Daoy (cell line): Measurements from ENCODE around the gene CIPC. TPM values are rescaled to one million over a fixed set of nuclear protein-coding genes. Genes with fewer than 3 reads are reported as not detected.

Source experiments
- DNase-seq: peaks from one replicate; pipeline ENCODE4 v3.0.0-alpha.2; 2015; ENCODE audit warnings: low read depth
- total RNA-seq: library from RNA; depleted of rRNA; stranded (reverse); fragments of >200 nt; shearing (Covaris generic); gene quantifications from 2 replicates; pipeline ENCODE4 v1.2.3, GENCODE V29; 2014; rRNA removed

CIPC gene
- total RNA-seq, 1 experiment from 2014 or later = 12.7 TPM

DNA sequence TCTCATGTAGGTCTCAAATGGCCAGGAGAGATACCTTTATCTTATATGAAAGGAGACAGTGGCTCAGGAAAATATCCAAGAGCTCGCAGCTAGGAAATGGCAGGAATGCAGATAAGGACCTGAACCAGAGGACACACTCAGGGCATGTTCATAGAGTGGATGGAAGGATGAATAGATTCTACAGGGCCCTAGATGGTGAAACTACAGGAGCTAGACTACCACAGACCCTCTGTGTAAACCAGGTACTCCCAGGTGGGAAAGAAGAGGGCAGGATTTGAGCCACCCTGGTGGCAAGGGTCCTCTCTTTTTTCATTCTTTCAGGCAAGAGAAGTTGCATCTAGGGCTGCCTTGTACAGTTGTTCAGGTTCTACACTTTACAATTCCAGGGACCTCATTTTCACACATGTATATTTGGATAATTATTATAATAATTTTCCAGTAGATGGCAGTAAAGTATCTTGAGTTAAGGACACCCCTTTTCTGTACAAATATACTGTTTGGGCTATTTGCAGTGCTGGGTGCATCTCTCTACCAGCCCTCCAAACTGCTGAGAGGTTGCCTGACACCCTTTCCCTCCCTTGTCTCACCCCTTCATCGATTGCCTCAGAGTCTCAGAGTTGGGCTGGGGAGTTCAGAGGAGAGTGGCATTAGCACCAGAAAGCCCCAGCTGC is 54.0 kb downstream of the CIPC start:
- DNase-seq = no peak

DNA sequence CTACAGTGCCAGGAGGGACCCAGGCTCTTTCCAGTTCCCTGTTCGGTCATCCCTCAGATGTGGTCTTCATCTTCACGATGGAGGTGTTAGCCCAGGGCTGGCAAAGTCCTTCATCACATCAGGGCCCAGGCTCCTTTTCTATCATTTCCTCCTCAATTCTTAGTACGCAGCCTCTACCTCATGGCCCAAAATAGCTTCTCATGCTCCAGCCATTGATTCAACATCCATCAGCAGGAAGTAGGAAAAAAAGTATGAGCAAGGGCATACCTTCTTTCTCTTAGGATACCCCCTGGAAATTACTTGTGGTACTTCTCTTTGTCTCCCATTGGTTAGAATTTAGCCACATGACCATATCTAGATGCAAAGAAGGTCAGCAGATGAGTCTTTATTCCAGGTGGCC is 55.7 kb downstream of the CIPC start:
- no peak for DNase-seq

DNA sequence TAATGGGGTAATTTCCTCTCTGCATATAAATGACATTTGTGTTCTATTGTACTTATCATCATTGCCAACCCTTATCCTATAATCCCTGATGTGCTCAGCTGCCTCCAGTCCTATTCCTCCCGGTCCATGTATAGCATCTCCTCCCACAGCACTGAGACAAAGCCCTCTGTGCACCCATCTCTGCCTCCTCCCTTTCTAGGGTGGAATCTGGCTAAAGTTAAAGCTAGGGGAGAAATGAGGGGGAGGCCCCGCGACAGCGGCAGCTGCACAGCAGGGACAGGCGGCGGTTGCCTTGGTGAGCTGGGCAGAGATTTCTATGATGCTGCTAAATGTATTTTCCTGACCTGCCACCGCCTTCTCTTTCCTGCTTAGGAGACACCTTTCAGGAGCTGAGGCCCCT is 56.4 kb downstream of the CIPC start:
- no peak for DNase-seq

DNA sequence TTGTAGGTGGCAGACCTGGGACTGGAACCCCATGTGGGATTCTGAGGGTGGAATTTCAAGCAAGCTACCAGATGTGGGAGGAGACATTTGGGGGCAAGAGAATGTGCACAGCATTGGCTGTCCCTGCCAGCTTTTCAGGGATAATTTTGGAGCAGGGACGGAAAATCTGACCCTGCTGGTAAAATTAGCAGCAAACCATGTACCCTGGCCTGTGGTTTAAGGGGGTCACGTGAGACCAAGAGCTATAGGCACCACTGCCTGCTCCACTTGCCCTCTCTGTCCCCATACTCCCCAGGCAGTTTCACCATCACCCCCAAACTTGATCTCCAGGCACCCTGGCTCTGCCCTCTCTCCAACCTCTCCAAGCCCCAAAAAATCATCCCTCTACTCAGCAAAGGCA is 57.0 kb downstream of the CIPC start:
- no peak for DNase-seq

DNA sequence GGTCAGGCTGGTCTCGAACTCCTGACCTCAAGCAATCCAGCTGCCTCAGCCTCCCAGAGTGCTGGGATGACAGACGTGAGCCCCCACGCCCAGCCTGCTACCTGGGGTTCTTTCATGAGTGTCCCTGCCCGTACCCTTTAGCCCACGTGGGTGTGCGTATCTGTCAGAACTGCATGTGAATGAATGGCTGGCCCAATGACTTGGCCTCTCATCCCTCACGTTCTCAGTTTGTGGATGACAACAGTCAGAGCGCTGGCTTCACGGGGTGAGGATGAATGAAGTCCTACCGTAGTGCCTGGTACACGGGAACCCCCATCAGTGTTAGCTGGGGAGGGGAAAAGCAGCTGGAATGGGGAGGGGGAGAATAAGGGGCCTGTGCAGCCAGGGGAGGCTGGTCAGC is 59.7 kb downstream of the CIPC start:
- DNase-seq = no peak

DNA sequence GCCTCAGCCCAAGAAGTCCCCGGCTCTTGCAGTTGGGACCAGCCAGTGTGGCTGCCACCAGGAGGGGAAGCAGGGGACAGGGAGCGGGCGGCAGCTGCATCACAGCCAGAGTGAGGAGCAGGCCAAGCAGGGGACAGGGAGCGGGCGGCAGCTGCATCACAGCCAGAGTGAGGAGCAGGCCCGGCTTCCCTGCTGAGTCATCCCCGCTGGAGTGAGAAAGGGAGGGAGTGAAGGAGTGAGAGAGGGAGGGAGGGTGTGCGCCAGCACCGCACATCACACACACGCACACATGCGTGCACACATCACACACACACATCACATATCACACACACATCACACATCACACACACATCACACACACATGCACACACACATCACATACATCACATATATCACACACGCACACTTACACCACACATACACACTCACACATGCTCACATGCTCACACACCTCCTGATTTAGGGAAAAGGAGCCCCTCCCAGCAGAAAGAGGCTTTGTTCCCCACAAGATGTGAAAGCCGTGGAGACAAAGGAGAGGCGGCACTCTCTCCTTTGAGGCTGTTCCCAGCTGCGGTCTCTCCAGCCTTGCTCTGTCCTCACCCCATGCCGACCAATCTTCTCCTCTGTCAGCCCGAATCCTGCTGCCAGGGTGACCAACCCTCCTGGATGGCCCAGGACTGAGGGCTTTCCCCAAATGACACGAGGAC is 60.3 kb downstream of the CIPC start:
- peak; percentile 82 for DNase-seq

DNA sequence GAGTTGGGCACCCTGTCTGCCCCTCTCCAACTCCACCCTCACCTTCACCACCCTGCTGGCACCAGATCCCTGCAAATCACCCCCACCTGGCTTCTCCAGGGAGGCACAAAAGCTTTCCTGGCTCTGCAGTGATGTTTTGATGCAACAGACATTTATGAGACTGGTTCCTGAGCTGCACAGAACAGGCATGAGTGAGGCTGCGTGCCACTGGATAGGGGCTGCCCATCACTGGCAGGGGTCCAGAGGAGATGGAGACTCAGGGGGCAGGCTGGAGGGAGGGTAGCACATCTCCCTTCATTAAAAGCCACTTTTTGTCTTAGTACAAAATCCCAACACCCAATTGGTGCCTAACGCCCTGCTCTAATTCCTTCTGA is 60.8 kb downstream of the CIPC start:
- no peak for DNase-seq

DNA sequence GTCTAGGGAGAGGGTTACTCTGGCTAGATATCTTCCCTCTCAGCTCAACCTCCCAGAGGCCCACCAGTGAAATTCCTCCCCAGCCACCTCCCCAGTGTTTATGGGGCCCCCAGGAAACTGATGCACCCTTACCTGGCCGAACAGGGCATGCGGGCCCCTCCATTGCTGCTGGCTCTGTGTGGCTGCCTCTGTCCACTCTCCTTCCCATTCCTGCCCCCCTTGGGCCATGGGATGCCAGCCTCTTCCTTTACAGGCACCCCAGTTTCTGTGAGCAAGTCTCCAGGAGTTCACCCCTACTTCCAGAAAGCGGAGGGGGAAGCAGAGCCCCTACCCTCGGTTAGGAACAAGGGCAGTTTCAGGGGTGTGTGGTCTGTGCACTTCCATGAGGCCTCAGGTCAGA is 63.0 kb downstream of the CIPC start:
- no peak for DNase-seq

Other genes with a start within 250 kb of the CIPC start
- 28.6 and 31.5 TPM in 2 replicates for gene IRF2BPL, start 69.5 kb upstream of the CIPC start, total RNA-seq
- not detected in 2 replicates for gene ZDHHC22, start 43.5 kb downstream of the CIPC start, total RNA-seq
- 0.06 and 0.63 TPM in 2 replicates for gene TMEM63C, start 83.5 kb downstream of the CIPC start, total RNA-seq
- gene NGB, start 172.9 kb downstream of the CIPC start, total RNA-seq = not detected in 2 replicates
- gene POMT2, start 222.6 kb downstream of the CIPC start, total RNA-seq = 11.7 and 23.5 TPM in 2 replicates
- gene GSTZ1, start 222.8 kb downstream of the CIPC start, total RNA-seq = 48.9 and 78.4 TPM in 2 replicates